Measurements from ENCODE around the gene TMEM163.
"Not testable (repeated sequence)": the region's sequence is repeated elsewhere in the genome, so short reads cannot be mapped to it uniquely, and the experiment has no call there.

The TMEM163 gene

DNA sequence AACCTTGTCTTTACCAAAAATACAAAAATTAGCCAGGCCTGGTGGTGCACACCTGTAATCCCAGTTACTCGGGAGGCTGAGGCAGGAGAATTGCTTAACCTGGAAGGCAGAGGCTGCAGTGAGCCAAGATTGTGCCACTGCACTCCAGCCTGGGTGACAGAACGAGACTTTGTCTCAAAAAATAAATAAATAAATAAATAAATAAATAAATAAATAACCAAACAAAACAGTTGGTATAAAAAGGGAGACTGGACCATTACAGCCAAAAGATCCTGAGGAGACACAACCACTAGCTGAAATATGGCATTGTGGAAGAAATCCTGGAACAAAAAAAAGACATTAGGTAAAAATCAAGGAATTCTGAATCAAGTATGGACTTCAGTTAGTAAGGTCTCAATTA is 4.9 kb upstream of the TMEM163 start:
- not testable (repeated sequence) for DNase-seq (ENCODE audit: low read depth in 2 of 2)

DNA sequence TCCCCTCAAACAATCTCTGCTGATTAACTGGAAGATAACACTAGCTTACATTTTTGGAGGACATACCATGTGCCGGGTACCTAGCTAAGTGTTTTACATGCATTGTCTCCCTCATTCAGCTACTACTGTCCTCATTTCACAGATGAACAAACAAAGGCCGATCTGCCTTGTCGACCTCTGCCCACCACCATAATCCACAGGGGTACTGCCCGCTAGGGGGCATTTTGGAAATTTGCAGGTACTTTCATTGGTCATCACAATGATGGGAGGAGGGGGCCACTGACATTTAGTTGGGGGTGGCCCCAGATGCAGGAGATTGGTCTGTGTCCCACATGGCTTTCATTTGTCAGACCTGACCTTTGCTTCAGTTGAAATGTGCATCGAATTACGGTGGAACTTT is 3.9 kb upstream of the TMEM163 start:
- DNase-seq (ENCODE audit: low read depth in 2 of 2), result no peak

DNA sequence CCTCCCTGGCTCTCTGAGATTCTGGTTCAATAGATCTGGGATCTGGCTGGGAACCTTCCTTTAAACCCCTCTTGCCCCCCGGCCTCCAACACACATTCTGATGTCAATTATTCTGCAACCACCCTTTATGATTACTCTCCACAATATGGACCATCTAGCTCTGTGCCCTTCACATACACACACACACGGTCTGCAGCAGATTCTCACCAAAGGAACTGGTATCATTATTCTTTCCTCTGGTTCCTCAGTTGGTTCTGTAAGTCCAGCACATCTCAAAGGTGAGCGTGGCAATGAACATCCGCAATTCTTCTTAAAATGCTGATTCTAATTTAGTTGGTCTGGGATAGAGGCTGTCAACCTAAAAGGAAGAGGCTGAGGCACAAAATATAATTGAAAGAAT is 2.8 kb upstream of the TMEM163 start:
- DNase-seq (ENCODE audit: low read depth in 2 of 2), result no peak

DNA sequence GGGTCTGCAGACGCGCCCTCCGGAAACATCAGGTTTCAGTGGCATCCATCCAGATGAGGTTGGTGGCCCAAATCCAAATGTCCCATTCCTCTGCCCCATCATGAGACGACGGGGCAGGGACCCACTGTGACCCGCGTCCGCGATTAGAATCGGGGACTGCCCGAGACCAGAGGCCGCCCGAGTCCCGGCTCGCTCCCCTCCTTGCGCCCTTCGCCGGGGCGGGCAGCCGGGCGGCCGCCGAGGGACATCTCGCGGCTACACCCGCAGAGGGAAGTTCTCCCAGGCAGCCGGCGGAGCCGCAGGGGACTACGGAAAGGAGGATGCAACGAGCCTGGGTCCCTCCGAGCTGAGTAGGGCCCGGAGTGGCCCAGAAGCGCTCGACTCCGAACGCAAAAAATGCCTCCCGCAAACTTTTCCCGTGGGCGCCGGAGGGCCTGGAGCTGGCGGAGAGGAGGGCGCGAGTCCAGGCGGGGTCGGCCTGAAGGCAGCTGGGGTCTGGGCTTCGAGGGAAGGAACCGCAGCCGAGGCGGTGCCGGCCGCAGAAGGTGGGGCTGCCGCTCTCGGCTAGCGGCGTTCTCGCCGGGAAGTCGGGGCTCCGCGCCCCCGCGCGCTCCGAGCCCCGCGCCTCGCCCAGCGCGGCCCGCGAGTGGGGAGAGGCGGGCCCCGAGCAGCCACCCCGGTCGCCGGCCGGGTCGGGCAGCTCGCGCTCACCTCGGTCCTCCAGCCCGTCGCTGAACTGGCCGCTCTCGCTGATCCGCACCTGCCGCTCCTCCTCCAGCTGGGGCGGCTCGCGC is 580 bp downstream of the TMEM163 start:
- DNase-seq (ENCODE audit: low read depth in 2 of 2), result no peak

DNA sequence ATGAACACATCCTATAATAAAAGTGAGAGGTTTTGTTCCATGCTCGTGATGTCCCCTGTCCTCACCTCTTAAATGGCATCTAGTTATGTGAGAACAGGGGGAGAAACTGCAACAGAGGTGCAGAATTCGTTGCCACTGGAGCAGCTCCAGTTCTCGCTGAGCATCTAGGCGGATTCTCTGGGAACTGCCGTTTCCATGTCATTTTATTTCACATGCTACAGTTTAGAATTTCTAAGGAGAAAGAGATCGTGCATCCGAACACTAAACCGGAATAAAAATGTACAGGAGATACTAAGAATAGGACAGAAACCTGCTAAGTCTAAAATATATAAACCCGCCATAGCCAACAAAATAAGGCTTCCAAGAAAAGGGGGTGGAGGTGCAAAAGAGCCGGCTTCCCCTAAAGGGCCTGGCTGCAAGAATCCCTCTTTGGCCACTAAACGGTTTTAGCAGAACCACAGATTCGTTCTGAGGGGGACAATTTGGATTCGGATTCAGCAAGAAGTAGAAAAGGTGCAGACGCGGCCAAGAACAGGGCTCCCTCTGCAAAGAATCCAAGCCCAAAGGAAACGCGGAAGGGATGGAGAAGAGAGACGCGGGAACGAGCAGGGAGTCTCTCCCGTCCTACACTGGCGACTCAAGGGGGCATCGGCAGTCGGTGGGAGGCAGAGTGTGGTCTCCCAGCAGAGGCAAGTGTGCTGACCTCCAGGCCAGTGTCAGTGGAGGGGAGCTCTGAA is 1.3 kb downstream of the TMEM163 start:
- DNase-seq (ENCODE audit: low read depth in 2 of 2), result no peak

DNA sequence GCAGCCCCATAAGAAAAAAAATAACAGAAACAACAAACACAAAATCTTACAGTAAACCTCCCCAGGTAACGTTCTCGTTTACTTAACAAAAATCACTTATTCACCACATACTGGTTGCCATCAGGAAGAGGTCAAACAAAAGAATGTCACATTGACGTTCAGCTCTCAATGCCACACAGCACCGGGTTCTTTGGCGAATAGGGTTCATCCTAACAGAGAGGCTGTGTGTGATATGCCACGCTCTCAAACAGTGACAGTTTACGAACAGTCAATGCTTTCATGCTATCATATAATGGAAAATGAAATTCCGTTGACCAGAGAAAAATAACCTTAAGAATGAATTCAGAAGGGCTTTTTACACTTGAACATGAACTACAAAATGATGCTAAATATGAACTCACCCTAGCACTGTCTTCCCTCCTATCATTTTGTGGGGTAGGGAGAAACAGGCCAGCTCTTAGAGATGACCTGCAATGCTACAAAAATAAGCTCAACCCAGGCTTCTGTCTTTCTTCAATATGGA is 2.0 kb downstream of the TMEM163 start:
- no peak for DNase-seq (ENCODE audit: low read depth in 2 of 2)

DNA sequence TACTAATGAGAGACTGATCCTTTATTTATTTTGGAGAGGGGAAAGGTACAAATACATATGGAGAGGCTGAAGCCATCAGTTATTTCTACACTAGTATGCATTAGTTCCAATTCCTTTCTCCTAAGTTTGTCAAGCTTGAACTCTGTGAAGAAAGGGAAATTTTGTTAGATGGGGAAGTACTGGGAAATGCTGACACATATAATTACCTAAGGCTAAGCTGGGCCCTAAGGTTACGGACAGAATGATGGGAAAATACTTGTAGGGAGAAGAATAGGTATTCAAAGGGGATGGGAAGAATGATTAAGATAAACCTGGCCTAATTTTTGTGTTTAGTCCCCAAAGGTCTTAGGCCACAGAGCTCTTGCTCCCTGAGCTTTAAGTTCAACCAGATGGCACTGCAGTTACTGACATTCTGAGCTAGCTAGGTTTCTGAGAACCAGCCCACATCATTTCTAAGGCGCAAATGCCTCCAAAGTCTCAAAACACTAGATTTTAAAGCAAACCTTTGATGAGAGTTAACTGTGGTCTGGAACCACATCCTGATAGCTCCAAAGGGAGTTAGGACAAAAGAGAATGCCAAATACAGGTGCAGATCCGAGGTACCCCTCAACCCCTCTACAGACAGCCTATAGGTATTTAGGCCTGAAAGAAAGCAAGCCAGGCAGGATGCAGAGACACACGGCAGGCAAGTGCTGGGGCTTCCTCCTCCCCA is 2.7 kb downstream of the TMEM163 start:
- no peak for DNase-seq (ENCODE audit: low read depth in 2 of 2)

DNA sequence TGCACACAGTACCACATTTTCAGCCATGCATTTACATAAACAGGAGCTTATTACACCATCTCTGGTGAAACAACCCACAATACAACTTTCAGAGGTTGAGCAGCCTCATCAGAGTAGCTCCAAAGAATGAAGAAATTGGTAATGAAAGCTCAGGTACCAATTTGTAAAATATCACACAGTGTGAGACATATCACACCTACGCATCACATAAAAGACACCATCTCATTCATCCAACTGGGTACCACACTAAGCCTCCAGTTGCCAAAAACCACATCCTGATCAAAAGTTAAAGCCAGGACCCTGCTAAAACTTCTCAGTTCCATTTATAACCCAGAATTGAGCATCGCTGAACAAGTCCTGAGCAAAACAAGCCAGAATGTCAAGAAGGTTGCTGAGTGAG is 4.6 kb downstream of the TMEM163 start:
- no peak for DNase-seq (ENCODE audit: low read depth in 2 of 2)

DNA sequence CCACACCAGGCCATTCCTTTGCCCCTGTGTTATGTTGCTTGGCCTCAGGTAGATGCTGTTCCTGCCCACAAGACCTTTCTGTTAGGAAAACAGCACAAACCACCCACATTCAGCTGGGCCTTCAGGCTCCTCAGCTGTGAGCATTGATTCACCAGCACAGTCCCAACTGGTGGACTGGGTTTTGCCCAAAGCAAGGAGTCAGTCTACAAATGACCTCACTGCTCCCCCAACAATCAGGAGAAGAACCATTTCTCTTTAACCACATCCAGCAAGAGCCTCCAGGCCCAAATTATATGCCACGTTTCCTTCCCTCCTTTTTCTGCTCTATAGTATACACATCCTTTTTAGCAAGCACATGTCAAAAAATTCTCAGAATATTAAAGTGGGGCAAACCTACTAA is 5.2 kb downstream of the TMEM163 start:
- DNase-seq (ENCODE audit: low read depth in 2 of 2), result no peak

DNA sequence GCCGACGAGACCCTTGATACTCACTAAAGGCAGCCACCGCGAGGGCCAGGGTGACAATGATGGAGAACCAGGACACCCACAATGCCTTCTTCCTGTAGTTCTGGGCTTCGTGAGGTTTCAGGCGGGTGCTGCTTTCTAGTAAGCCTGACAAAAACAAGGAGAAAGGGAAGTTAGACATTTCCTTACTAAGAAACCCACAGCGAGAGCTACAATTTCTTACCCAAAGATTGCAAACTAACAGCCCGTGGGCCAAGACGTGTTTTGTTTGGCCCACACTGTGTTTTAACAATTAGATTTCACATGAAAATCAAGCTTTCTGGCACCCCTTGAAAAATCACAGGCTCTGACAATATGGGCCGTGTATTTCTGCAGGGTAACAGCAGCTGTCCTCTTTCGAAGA is 5.6 kb downstream of the TMEM163 start:
- no peak for DNase-seq (ENCODE audit: low read depth in 2 of 2)

DNA sequence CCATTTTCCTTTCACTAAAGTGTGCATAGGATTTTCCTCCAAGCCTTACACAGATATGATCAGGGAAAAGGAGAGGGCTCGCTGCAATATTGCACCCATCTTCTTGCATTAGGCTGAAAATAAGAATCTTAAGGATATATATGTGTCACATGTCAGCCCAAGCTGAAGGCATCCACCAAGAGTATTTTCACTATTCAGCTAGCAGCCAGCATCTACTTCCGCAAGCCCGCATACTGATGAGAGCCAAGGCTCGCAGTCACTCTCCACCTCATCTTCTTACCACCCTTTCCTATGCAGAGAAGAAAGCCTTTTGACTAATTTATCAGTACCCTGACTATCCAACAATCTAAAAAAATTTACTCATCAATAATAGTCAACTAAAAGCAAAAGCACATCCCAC is 6.1 kb downstream of the TMEM163 start:
- DNase-seq (ENCODE audit: low read depth in 2 of 2), result no peak

DNA sequence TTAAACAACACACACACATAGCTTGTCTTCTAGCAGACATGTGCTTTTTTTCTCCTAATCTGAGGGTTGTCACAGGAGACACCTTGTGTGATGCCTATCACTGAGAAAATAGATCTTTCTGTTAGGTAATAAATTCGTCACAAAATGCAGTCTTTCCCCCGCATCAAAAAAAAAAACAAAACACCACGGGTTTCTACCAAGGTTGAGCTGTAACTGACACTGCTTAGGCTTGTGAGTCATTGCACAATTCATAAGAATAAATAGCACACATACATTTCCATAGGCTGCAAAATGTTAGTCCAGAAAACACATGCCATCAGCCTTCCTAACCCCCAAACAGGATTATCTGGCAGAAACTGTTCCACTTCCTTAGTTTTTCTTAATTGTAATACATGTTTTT is 6.5 kb downstream of the TMEM163 start:
- DNase-seq (ENCODE audit: low read depth in 2 of 2), result no peak

DNA sequence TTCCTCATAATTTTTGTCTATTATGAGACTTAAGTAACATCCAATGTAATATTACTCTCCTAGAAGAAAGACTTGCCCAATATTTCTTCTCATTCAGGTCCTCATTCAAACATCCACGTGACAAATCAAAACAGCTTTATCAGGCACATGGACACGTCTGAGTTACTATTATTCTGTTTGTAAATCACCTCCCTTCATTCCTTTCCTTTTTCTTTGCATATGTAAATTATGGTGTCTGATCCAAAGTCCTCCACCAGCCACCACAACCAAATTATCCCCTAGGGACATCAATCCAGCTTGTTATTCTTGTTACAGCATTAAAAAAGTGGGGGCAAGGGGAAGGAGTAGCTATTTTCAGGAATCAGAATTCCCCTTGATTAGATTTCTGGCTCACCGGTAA is 7.1 kb downstream of the TMEM163 start:
- no peak for DNase-seq (ENCODE audit: low read depth in 2 of 2)

DNA sequence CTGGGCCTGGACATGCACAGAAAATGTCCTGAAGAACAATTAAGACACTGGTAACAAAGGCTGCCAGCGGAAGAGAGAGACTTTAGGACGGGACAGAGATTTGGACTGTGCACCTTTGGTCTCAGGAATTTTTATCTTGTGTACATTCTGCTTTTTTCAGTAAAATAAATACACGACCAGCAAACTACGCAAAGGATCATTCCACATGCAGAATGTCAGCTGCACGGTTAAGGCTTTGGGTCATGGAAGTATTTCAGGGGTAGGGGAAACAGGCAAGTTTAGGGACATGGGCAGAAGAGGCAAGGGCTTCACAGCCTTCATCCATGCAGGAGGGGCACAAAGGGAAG is 11.5 kb downstream of the TMEM163 start:
- no peak for DNase-seq (ENCODE audit: low read depth in 2 of 2)

DNA sequence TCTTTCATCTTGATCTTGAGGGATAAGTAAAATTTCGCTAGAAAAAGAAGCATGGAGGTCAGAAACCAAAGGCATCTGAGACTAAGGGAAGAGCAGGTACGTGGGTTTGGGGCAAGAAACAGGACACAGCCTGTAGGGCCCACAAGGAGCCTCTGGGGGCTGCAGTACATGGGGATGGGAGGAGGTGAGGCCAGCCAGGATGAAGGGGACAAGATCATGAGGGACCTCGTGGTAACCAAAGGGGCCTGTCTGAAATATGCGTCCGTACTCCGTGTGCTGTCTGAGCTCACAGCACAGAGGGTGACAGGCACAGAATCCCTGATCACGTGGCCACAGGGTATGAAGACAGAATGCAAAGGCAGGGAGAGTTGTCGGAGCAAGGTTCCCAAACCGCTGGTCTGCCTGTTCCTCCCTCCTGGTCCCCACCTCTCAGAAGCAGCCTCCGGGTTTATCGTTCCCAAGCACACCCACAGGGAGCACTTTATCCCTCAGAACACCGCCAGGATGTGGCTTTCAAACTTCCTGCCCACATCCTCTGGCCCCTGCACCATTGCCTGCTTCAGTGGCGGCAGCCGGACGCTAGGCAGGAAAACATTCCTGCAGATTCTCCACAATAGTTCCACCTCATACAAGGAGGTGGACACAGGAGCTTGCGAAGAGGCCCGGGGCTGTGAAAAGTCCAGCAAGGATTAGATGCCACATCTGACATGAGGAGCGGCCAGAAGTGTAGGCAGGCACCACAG is 12.0 kb downstream of the TMEM163 start:
- no peak for DNase-seq (ENCODE audit: low read depth in 2 of 2)

DNA sequence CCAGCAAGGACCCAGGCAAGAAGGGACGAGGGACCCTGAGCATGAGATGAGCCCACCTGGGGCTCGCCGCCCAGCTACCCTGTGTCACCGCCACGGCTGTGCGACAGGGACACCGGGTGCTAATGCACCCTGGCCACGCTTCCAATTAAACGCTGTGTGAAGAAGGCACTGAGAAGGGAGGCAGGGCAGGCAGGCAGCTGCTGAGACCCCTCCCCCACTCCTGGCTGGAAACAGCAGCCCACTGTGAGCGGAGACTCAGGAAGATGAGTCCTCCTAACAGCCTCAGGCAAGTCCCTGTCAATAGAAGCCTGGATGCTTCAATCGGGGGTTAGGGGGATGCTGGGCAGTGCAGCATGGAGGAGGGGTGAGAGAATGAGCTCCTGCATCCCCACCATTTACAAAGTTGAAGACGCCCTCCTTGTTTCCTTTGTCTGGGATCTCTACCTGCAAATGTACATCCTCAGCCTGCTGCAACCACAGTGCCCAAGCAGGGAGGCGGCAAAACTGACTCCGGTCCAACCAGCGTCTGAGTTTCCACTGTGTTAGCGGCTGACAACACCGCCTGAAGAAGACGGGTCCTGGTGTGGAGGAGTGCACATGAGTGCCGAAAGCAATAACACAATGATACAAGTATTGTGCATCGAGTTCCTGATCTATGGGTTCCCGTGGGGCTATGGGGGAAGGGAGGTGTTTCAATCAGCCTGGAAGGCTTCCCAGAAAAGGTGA is 12.8 kb downstream of the TMEM163 start:
- DNase-seq (ENCODE audit: low read depth in 2 of 2), result no peak

DNA sequence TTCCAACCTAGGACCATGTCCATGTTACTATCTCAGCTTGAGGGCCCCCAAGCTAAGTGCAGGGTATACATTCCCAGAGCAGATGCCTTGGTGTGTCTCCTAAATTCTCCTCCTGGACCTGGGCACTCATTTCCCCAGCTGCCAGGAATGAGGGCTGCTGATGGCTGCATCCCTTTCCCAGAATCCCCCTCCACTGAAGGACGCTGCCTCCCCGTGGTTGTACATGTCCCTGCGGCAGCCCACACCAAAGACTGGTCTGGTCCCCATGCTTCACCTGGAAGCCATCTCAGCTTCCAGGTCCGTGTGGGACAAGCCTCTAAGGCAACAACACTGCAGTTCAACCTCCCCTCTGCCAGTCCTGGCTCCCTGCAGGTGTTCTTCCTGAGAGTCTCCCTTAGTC is 14.6 kb downstream of the TMEM163 start:
- DNase-seq (ENCODE audit: low read depth in 2 of 2), result no peak

DNA sequence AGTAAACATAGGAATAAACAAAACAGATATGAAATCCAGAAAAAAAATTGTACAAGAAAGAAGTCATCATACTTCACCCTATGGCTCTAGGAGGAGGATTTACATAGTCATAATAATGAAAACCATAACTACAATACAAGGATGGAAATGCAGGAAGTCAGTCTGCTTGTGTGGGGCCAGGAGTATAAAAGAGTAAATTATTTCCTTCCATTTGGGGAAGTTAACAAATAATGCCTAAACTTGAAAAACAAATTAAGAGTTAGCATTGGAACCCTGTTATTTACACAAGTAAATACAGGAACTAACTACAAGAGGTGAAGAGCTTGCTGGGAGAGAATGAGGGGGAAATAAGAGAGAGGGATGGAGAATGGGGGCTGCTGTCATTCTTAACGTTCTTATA is 15.4 kb downstream of the TMEM163 start:
- no peak for DNase-seq (ENCODE audit: low read depth in 2 of 2)

DNA sequence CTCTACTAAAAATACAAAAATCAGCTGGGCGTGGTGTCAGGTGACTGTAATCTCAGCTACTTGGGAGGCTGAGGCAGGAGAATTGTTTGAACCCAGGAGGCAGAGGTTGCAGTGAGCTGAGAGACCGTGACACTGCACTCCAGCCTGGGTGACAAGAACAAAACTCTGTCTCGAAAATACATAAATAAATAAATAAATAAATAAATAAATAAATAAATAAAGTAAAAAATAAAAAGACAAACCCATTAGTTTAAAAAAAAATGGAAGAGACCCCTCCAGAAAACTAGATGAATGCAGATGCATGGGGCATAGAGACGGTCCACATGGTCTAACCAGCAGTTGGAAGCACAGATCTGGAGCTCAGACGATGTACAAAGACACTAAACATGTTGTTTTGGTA is 18.1 kb downstream of the TMEM163 start:
- DNase-seq (ENCODE audit: low read depth in 2 of 2), result no peak

DNA sequence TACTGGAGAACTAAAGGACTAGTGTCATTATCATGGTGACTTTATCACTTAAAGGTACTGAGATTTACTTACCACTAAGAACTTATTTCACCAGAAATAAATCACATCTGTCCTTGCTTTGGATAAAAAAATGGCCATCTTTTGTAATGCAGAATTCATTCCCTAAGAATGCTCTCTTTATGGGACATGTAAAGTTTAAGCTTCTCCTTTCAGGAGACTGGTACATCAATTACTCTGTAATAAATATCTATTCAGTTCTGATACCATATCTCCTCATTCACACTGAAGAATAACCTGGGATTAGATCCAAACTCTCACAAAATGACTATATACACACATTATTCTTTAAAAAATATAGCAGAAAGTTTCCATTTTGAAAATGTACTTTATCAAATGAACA is 24.4 kb downstream of the TMEM163 start:
- no peak for DNase-seq (ENCODE audit: low read depth in 2 of 2)

Data from activated CD4-positive, alpha-beta T cell treated with anti-CD3 and anti-CD28 coated beads for 24 hours (primary cell).